SK-N-MC (cell line): Measurements from ENCODE around the gene KIAA1671.

Experiments used
- EZH2 ChIP-seq: fragments of 200-600 bp; sonication (generic); IDR thresholded peaks from one replicate; pipeline ENCODE4 v1.6.1; 2017; ENCODE audit warnings: antibody characterized with exemption
- POLR2AphosphoS5 ChIP-seq: IDR thresholded peaks from 2 replicates; pipeline ENCODE4 v1.6.1; 2012; ENCODE audit warnings: mild to moderate bottlenecking, low read depth, low read length, borderline replicate concordance

DNA sequence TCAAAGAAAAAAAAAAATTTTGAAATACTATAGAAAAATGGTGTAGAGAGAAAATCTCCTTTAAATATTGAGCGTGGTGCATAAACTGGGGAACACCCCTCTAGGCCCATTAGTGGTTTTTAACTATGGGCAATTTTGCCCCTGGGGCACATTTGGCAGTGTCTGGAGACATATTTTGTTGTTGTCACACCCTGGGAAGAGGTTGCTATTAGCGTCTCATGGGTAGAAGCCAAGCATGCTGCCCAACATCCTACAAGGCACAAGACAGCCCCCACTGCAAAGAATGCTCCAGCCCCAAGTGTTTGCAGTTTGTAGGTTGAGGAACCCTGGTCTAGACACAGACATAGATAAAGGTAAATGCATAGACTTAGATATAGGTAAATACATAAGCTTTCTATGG is 92.6 kb downstream of the KIAA1671 start:
- TF ChIP-seq POLR2AphosphoS5 (no peak), EZH2 (no peak)
